Stimulated activated naive B cell treated with anti-CD40 and anti-IgM and Interleukin-4, amounts not matched to agents 10 μg/mL and 1 μg/mL and 100 μg/mL, for 72 hours (primary cell): ENCODE measurements around the gene KCND1.

Experiments used
- ATAC-seq, 2 donors: fragments of 150-1000 bp; cut with Tn5 transposase; replicated peaks; 2 replicates each; pipeline ENCODE4 v1.10.0; 2021; ENCODE audit warnings: moderate library complexity in 1 of 2
- DNase-seq: peaks from one replicate; pipeline ENCODE4 v3.0.0; 2021
- H3K27ac Mint-ChIP-seq: one replicate; pipeline ENCODE4 v1.8.0; 2022; ENCODE audit warnings: mild to moderate bottlenecking, mixed read lengths
- H3K27me3 Mint-ChIP-seq, 2 donors: one replicate each; pipeline ENCODE4 v1.8.0; 2022; ENCODE audit warnings: mixed read lengths in 2 of 2
- H3K36me3 Mint-ChIP-seq, 2 donors: one replicate each; pipeline ENCODE4 v1.8.0; 2022; ENCODE audit warnings: mixed read lengths in 2 of 2, mild to moderate bottlenecking in 1 of 2
- H3K4me1 Mint-ChIP-seq, 2 donors: one replicate each; pipeline ENCODE4 v1.8.0; 2022; ENCODE audit warnings: mixed read lengths in 2 of 2, mild to moderate bottlenecking in 1 of 2
- H3K4me3 Mint-ChIP-seq, 2 donors: one replicate each; pipeline ENCODE4 v1.8.0; 2022; ENCODE audit warnings: mild to moderate bottlenecking in 2 of 2, mixed read lengths in 2 of 2, moderate library complexity in 1 of 2
- H3K9me3 Mint-ChIP-seq, 2 donors: one replicate each; pipeline ENCODE4 v1.8.0; 2022; ENCODE audit warnings: mixed read lengths in 2 of 2, mild to moderate bottlenecking in 1 of 2

The KCND1 gene

GRCh38 chrX:48966796-48967579 lies 4.7 kb downstream of the KCND1 start:
- H3K27me3 Mint-ChIP-seq: no peaks in the 10 kb centered on the region
- no peaks in the 10 kb centered on the region for H3K9me3 Mint-ChIP-seq
- ATAC-seq (no peak), DNase-seq (no peak)
- H3K27ac Mint-ChIP-seq: no peak overlapping the region
- peaks cover 2 to 15% of the 10 kb centered on the region in 2 donors for H3K4me1 Mint-ChIP-seq
- H3K4me3 Mint-ChIP-seq: no peak overlapping the region
- peaks cover 0 to 5% of the 10 kb centered on the region in 2 donors for H3K36me3 Mint-ChIP-seq

GRCh38 chrX:48965959-48966358 lies 5.7 kb downstream of the KCND1 start:
- H3K36me3 Mint-ChIP-seq: peaks cover 0 to 5% of the 10 kb centered on the region in 2 donors
- ATAC-seq: no peak
- H3K4me3 Mint-ChIP-seq: no peak overlapping the region
- H3K9me3 Mint-ChIP-seq: no peaks in the 10 kb centered on the region
- H3K4me1 Mint-ChIP-seq: peaks cover 2 to 14% of the 10 kb centered on the region in 2 donors
- H3K27ac Mint-ChIP-seq: no peak overlapping the region
- DNase-seq: no peak
- H3K27me3 Mint-ChIP-seq: no peaks in the 10 kb centered on the region

GRCh38 chrX:48961585-48962091 lies 10.0 kb downstream of the KCND1 start:
- Mint-ChIP-seq H3K9me3 (no peaks in the 10 kb centered on the region), H3K4me3 (peak overlapping the region in 1 of 2 donors; percentile 30), H3K27ac (peak overlapping the region; percentile 17)

GRCh38 chrX:48960291-48960690 lies 11.4 kb downstream of the KCND1 start:
- Mint-ChIP-seq H3K4me1 (peaks cover 11 to 29% of the 10 kb centered on the region in 2 donors), H3K4me3 (peak overlapping the region; percentile 0 to 5), H3K27ac (no peak overlapping the region)

More at GRCh38 chrX:48961585-48962091, 10.0 kb downstream of the KCND1 start:
- peaks cover 0 to 5% of the 10 kb centered on the region in 2 donors for H3K36me3 Mint-ChIP-seq
- ATAC-seq (no peak), DNase-seq (no peak)
- no peaks in the 10 kb centered on the region for H3K27me3 Mint-ChIP-seq
- H3K4me1 Mint-ChIP-seq: peaks cover 8 to 22% of the 10 kb centered on the region in 2 donors

GRCh38 chrX:48958635-48959094 lies 13.0 kb downstream of the KCND1 start:
- DNase-seq (no peak), ATAC-seq (no peak)
- Mint-ChIP-seq H3K9me3 (no peaks in the 10 kb centered on the region), H3K4me3 (peak overlapping the region; percentile 100), H3K36me3 (peaks cover 4 to 10% of the 10 kb centered on the region in 2 donors), H3K27ac (peak overlapping the region; percentile 100), H3K4me1 (peaks cover 14 to 41% of the 10 kb centered on the region in 2 donors), H3K27me3 (no peaks in the 10 kb centered on the region)

More at GRCh38 chrX:48960291-48960690, 11.4 kb downstream of the KCND1 start:
- ATAC-seq: no peak
- peaks cover 4 to 5% of the 10 kb centered on the region in 2 donors for H3K36me3 Mint-ChIP-seq
- no peaks in the 10 kb centered on the region for H3K27me3 Mint-ChIP-seq
- DNase-seq: no peak
- H3K9me3 Mint-ChIP-seq: no peaks in the 10 kb centered on the region

GRCh38 chrX:48957827-48958634 lies 13.6 kb downstream of the KCND1 start:
- Mint-ChIP-seq H3K4me1 (peaks cover 19 to 47% of the 10 kb centered on the region in 2 donors), H3K27ac (peak overlapping the region; percentile 100), H3K36me3 (peaks cover 6 to 14% of the 10 kb centered on the region in 2 donors), H3K27me3 (no peaks in the 10 kb centered on the region), H3K4me3 (peak overlapping the region; percentile 100), H3K9me3 (no peaks in the 10 kb centered on the region)
- DNase-seq (peak; percentile 90), ATAC-seq (peak; percentile 85)

GRCh38 chrX:48957477-48957826 lies 14.2 kb downstream of the KCND1 start, which contains the start of gene OTUD5:
TSS of gene OTUD5 (minus strand) at chrX:48957607. CDS start at chrX:48957570, 37 bp downstream.
- DNase-seq: peak; percentile 73

GRCh38 chrX:48956728-48957414 lies 14.8 kb downstream of the KCND1 start:
- H3K4me1 Mint-ChIP-seq: peaks cover 25 to 55% of the 10 kb centered on the region in 2 donors
- H3K27ac Mint-ChIP-seq: peak overlapping the region; percentile 89
- no peaks in the 10 kb centered on the region for H3K9me3 Mint-ChIP-seq
- DNase-seq (peak; percentile 49), ATAC-seq (peak; percentile 33 to 38)
- H3K4me3 Mint-ChIP-seq: peak overlapping the region; percentile 83 to 88
- H3K27me3 Mint-ChIP-seq: no peaks in the 10 kb centered on the region
- H3K36me3 Mint-ChIP-seq: peaks cover 6 to 19% of the 10 kb centered on the region in 2 donors

More at GRCh38 chrX:48957477-48957826, 14.2 kb downstream of the KCND1 start, which contains the start of gene OTUD5:
- Mint-ChIP-seq H3K4me3 (peak within 1 kb of the TSS; percentile 100), H3K36me3 (peaks cover 6 to 19% of the 10 kb centered on the region in 2 donors), H3K4me1 (peaks cover 24 to 53% of the 10 kb centered on the region in 2 donors), H3K27me3 (no peaks in the 10 kb centered on the region), H3K27ac (peak within 1 kb of the TSS; percentile 100), H3K9me3 (no peaks in the 10 kb centered on the region)
- peak; percentile 61 to 71 for ATAC-seq

- Mint-ChIP-seq H3K27me3 (no peaks in the 10 kb centered on the region), H3K36me3 (peaks cover 6 to 15% of the 10 kb centered on the region in 2 donors), H3K27ac (no peak overlapping the region), H3K9me3 (no peaks in the 10 kb centered on the region), H3K4me1 (peaks cover 24 to 29% of the 10 kb centered on the region in 2 donors), H3K4me3 (no peak overlapping the region)
- DNase-seq: no peak
- no peak for ATAC-seq
Observed at GRCh38 chrX:48948589-48948988, 23.1 kb downstream of the KCND1 start.

GRCh38 chrX:48945517-48946348 lies 25.9 kb downstream of the KCND1 start:
- no peaks in the 10 kb centered on the region for H3K9me3 Mint-ChIP-seq
- H3K4me3 Mint-ChIP-seq: no peak overlapping the region
- H3K36me3 Mint-ChIP-seq: peaks cover 17 to 21% of the 10 kb centered on the region in 2 donors
- ATAC-seq: peak; percentile 49 to 74
- peak overlapping the region; percentile 22 for H3K27ac Mint-ChIP-seq
- H3K4me1 Mint-ChIP-seq: peaks cover 33 to 38% of the 10 kb centered on the region in 2 donors
- no peak for DNase-seq
- H3K27me3 Mint-ChIP-seq: no peaks in the 10 kb centered on the region

- Mint-ChIP-seq H3K4me3 (no peak overlapping the region), H3K27ac (peak overlapping the region; percentile 76), H3K36me3 (peaks cover 33 to 36% of the 10 kb centered on the region in 2 donors), H3K27me3 (no peaks in the 10 kb centered on the region), H3K4me1 (peaks cover 57 to 66% of the 10 kb centered on the region in 2 donors), H3K9me3 (no peaks in the 10 kb centered on the region)
- ATAC-seq (no peak), DNase-seq (no peak)
Observed at GRCh38 chrX:48942895-48943294, 28.7 kb downstream of the KCND1 start.

- Mint-ChIP-seq H3K4me1 (peaks cover 71 to 85% of the 10 kb centered on the region in 2 donors), H3K9me3 (no peaks in the 10 kb centered on the region), H3K36me3 (peaks cover 35 to 52% of the 10 kb centered on the region in 2 donors), H3K27ac (no peak overlapping the region), H3K27me3 (no peaks in the 10 kb centered on the region), H3K4me3 (peak overlapping the region in 1 of 2 donors; percentile 56)
- DNase-seq (no peak), ATAC-seq (no peak)
Observed at GRCh38 chrX:48940404-48940955, 31.2 kb downstream of the KCND1 start.
